GM12892 (cell line): Measurements from ENCODE around the gene ACSL6.

ENCODE experiments used
- POLR2A ChIP-seq: IDR thresholded peaks from 2 replicates; pipeline ENCODE4 v1.6.1; 2011; ENCODE audit warnings: low read depth, low read length, control low read depth
- POLR2AphosphoS5 ChIP-seq: IDR thresholded peaks from 2 replicates; pipeline ENCODE4 v1.6.1; 2011; ENCODE audit warnings: low read depth, low read length, control low read depth

DNA sequence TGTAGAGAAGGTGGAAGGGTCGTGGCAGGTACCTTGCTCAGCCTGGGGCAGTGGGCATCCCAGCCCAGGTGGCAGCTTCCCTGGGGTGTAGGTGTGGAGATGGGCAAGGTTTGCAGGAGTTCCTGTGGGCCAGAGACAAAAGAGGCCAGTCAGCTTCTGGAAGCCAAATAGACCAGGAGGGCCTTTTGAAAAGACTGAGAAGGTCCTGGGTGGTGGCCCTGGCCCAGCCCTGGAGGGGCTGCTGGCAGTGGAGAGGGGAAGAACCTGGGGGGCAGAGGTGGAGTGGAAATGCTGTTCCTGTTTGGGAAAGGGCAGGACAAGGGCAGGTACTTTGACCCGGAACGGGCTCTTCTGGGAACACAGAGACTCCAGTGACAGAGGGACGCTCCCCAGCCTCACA lies 42.0 kb upstream of the ACSL6 start:
- no peak for TF ChIP-seq POLR2AphosphoS5
- TF ChIP-seq POLR2A = no peak
